NAMALWA (cell line): ENCODE measurements around the gene FAM240A.

Experiments
- DNase-seq: peaks from one replicate; pipeline ENCODE4 v3.0.0-alpha.2; 2015; ENCODE audit warnings: low spot score

The FAM240A gene

GRCh38 chr3:46626039-46626438 is 13.7 kb downstream of the FAM240A start:
- no peak for DNase-seq

DNA sequence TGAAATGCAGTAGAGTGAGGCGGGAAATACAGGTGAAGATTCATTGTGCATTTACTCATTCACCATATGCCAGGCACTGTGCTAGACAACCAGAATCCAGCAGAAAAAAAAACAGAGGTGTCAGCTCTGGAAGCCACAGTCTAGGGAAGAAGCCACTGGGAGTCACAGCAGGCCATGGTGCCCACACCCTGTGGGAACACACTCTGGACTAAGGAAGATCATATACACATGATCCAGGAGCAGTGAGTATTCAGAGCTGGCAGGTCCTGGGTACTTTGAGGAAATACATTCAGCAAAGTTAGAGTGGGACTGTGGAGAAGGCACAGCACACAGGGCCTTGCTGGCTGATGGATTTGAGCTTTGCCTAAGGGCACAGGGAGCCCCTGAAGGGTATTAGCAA is 14.8 kb downstream of the FAM240A start:
- no peak for DNase-seq

DNA sequence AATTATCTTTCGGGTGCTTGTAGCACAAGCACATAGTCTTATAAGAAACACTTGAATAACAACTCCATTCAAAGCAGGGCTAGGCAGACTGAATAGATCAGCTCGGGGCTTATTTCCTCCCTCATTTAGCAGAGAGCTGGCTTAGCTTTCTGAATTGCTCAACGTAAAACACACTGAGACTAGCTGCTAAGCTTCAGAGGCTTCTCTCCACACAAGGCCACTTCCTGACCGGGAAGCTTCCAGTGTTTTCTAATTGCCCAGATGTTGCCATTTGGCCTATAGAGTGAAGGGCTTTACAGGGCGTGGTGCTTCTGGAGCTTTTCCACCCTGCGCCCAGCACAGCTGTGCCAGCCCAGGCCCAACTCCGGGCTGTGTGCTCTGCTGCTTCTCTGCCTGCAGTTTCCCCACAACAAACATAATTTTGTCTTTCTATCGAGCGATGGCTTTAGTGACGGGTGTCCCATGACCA is 16.6 kb downstream of the FAM240A start:
- no peak for DNase-seq

DNA sequence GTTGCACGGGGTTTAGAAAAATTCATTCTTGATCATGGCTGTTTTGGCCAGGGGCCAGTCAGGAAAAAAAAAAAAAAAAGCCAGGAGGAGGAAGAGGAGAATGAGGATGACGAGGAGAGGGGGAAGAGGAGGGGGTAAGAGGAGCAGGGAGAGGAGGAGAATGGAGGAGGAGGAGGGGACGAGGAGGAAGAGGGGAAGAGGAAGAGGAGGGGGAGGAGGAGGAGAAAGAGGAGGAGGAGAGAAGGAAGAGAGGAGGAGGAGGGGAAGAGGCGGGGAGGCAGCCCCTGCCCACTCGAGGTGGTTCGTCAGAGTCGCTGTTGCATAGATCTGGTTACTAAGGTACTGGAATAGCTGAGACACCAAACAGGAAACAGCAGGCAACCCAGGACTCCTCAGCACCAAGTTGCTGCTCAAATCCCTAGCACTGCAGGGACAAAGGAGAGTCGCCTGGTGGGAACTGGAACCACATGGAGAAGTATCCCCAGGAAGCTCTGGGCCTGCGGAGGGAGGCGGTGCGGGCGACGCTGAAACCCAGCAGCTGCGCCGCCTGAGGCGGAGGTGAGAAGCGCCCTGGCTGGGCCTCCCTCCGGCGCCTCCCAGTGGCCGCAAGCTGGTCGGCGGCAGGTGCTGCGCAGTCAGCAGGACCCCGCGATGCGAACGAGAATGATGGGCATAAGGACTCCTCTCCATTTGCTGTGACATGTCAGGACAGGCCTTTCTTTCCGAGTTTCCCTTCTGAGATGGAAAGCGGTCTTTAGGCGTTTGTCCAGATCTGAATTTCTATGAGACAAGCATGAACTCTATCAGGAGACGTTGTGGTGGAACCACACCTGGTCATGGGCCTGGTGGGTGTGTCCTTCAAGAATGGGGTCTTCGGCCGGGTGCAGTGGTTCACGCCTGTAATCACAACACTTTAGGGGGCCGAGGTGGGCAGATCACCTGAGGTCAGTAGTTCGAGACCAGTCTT is 17.5 kb downstream of the FAM240A start:
- peak; percentile 68 for DNase-seq

DNA sequence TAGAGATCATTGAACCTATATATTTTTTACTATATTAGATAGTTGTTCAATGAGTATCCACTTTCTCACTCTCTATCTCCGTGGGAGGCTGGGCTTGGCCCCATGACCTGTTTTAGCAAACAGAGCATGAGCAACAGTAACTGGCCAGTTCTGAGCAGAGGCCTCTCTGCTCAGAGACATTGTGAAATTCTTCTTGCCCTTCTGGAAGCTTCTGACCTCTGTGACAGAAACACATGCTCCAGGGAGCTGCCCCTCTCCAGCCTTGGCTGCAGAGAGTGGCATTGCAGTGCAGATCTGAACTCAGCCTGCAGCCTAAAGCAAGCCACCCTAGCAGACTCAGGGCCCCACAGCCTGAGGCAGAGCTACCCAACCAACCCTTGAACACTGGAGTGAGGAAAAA is 20.5 kb downstream of the FAM240A start:
- no peak for DNase-seq

DNA sequence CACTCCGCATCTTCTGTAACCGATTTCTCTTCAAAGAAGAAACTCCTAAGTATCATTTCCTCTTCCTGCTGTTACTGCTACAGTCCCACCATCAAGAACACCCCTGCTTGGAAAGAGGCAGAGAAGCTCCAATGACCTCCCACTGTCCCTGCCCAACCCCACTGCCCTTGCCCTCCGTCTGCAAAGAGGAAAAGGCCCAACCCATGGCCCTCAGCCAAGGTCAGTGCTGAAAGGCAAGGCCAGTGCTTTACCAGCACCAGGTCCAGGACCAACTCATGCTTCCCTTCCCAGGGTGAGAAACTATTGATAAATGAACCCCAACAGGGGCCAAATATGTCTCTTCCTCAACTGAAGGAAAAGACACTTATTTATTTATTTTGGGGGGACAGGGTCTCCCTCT is 22.5 kb downstream of the FAM240A start:
- no peak for DNase-seq

DNA sequence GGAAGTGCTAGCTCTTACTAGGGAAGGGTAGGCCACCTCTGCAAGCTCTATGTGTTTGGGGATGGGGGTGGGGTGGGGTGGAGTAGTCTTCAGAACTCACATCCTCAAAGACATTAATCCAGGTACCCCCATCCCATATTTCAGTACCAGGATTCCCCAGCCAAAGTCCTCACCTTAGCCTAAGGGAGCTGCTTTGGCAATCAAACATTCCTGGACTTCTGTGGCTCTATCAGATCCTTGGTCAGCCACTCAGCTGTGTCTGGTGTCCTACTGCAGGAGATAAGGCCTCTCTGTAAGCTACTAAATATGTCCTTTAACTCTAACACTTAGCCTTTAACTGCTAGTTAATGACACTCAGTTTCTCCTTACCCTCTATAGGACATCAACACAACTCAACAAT is 26.9 kb downstream of the FAM240A start:
- DNase-seq = no peak

DNA sequence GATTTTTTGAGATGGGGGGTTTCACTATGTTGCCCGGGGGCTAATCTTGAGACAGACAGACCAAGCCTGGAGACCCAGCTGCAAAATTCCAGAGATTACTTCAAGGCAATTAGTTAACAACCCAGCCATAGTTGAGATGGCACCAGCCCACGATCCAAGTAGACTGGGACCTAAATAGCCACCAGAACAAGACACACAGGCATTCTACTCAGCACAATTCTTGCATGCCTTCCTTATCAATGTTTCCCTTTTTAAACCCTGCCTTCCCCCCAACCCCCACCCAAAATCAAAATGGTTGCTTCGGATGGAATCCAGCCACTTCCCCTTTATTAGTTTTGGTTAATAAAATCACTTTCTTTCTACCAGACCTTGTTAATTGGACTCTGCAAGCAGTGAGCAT is 28.6 kb downstream of the FAM240A start:
- DNase-seq = no peak

GRCh38 chr3:46642971-46643370 is 30.6 kb downstream of the FAM240A start:
- no peak for DNase-seq

DNA sequence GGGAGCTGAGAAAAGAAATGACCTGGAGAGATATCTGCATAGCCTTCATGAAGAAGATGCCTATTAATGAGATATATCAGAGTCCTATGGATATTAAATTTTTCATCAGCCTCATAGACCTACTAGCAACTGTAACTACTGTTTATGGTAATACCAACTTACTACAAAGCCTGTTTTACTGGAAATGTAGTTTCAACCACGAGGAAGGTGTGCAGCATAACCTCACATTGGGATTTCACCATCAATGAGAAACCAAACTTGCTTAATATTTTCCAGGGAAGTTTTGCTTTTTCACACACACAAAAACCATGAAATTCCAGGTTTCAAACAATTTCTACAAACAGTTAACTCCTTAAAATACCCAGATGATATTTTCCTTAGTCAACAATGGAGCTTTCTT is 31.4 kb downstream of the FAM240A start:
- DNase-seq = no peak

GRCh38 chr3:46646700-46647099 is 34.4 kb downstream of the FAM240A start:
- DNase-seq = no peak

GRCh38 chr3:46648096-46648495 is 35.8 kb downstream of the FAM240A start:
- DNase-seq = no peak

DNA sequence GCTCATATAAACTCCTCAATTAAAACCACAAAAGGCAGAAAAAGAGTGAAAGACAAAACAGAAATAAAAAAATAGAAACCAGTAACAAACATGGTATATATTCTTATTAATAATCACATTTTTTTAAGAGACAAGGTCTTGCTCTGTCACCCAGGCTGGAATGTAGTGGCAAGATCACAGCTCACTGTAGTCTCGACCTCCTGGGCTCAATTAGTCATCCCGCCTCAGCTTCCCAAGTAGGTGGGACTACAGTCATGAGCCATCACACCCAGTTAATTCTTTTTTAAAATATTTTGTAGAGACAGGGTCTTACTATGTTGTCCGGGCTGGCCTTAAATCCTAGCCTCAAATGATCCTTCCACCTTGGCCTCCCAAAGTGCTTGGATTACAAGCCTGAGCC is 37.1 kb downstream of the FAM240A start:
- DNase-seq = no peak

GRCh38 chr3:46651084-46651483 is 38.8 kb downstream of the FAM240A start:
- no peak for DNase-seq

DNA sequence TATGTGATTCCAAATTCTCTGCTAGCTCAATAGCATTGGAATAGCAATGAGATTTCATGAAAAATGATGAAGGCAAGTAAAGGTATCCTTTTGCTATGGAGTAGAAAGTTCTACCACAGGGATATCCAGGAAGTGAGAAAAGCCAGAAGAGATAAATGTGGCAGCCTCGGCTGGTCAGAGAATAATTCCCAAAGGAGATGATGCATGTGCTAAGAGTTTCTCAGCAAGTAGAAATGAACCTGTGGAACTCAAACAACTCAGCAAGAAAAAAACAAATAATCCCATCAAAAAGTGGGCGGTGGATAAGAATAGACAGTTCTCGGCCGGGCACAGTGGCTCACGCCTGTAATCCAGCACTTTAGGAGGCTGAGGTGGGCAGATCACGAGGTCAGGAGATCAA is 42.9 kb downstream of the FAM240A start:
- no peak for DNase-seq

DNA sequence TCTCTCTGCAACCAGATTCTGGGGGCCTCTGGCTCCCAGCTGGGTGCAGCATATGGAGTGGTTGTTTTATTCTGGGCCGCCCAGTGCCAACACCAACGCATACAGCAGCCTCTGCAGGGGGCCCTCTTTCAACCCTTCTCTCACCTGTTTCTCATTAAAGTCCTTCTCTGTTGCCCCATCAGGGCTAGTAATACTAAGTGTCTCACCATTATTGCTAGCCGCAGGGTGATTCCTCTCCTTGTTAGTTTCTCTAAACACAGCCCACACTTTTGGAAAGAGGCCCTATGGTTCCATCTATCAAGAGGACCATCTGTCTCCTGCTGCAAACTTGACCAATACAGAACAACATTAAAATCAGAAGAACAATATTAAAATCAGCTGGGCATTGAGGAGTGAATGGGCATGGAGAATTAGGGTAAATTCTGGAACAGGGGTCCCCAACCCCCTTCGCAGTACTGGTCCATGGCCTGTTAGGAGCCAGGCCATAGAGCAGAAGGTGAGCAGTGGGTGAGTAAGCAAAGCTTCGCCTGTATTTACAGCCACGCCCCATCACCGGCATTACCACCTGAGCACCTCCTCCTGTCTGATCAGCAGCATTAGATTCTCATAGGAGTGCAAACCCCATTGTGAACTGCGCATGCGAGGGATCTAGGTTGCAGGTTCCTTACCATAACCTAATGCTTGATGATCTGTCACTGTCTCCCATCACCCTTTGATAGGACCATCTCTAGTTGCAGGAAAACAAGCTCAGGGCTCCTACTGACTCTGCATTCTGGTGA is 44.6 kb downstream of the FAM240A start:
- no peak for DNase-seq

GRCh38 chr3:46659285-46659684 is 47.0 kb downstream of the FAM240A start:
- no peak for DNase-seq

DNA sequence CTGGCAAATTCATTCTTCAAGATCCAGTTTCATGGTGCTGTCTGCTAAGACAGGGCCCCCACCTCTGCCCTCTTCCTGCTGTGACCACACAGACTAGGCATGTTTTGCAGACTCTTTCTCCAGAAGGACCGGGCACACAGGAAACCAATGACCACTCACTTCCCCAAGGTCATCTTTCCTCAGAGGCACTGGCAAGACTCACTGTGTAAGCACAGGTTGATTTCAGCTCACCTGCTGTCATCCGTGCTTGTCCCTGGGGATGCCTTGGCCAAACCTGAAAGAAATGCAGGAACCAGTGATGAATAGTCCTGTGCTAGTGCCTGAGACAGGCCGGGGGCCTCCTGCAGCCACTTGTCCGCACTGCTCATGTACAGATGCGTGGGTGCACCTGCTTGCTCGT is 47.7 kb downstream of the FAM240A start:
- no peak for DNase-seq

DNA sequence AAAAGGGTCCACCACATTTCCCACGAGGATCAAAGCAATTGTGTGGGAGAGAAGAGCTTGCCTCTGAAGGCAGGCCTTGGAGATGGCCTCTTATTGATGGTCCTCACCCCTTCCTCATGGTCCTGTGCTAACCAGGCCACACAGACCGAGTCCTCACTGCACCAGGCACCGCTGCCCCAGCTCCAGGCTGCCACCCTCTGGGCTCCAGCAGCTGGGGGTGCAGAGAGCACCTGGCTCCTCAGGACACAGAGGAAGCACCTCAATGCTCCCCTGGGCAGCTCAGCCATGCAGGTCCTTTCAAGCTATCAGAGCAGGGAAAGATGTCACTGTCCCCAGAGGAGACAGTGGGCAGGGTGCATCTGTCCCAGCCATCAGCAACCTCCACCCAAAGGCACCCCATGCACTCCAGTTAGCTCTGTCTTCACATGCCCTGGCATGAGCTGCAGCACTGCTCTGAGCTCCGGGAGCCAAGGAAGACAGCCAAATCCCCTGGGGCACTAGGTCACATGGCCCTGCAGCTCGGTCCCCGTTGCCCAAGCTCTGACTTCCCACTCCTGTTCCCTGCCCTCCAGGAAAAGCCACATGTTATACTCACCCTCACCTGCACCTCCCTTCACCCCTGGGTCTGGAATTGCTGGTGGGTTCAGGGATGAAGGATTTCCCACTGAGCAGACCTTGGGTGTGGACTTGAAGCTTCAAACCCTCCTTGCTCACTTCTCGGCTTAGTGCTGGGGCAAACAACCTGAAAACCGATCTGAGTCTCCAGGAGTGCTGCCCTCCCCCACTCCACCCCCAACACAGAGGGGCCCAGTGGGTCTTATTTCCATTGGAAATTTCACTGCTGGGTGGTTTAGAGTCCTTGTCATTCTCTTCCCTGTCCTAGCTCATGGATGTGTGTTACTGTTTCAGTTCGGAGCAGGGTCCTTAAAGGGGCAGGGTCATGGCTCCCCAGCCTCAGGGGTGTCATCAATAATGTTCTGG is 48.5 kb downstream of the FAM240A start:
- no peak for DNase-seq

- DNase-seq = no peak
These were observed 49.7 kb downstream of the FAM240A start for GRCh38 chr3:46661776-46662766.
